ENCODE data around the gene AIMP2. TPM values are rescaled to one million over a fixed set of nuclear protein-coding genes. Genes with fewer than 3 reads are reported as not detected.
A peak's percentile ranks its signal among the peaks of the same experiment; 100 is the strongest.
"Not testable (repeated sequence)": the region's sequence is repeated elsewhere in the genome, so short reads cannot be mapped to it uniquely, and the experiment has no call there.

The AIMP2 gene
- total and polyA plus RNA-seq, 8 donors = 6.6 to 15.7 (median 11.1) TPM

DNA sequence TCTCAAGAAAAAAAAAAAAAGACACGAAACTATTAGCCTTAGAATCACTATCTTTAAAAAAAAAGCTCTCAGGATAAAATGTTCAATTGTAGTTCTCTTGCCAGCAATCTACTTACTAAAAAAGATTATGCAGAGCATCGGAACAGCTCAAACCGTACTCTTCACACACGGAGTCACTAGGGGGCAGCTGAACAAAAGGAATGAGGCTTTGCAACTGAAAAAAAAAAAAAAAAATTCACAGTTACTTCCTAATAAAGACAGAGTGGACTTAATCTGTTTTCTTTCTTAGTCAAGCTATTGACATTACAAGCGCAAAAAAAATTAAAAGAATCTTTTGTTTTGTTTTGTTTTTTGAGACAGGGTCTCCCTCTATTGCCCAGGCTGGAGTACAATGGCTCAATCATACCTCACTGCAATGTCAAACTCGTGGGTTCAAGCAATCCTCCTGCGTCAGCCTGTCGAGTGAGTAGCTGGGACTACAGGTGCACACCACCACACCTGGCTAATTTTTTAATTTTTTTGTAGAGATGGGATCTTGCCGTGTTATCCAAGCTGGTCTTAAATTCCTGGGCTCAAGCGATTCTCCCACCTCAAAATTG lies 11.8 kb upstream of the AIMP2 start:
- DNase-seq = peak in 4 of 6 donors; percentile 29 to 62 (median 44)

DNA sequence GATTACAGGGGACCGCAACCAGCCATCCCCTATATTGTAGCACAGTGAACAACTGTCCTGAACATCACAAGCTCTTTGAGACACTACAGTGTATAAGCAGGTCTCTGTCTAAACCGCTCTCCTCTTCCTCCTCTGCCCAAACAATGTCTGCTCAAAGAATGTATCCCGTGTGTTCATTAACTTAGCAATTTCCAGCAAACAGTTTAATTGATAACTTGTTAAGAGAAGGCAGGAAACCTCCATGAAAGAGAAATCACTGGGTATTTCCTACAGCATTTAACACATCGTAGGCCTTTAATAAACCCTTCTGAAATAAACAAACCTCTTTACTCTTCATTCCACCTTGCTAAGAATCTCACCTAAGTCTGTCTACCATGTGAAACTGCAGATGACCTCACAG lies 1.7 kb upstream of the AIMP2 start:
- ATAC-seq (no peak), DNase-seq (no peak), FAIRE-seq (no peak)
- no peak overlapping the region for H3K27ac ChIP-seq
- peaks cover 0 to 13% (median 5%) of the 10 kb centered on the region in 3 donors for H3K4me1 ChIP-seq
- no peak overlapping the region for H3K4me3 ChIP-seq
- H3K9me3 ChIP-seq = no peaks in the 10 kb centered on the region
- intact Hi-C loops (cut with DNase I) = no loop called here
- 68 to 70% methylated on average over 4 of the region's 4 CpGs for WGBS, 2 donors
- no peaks in the 10 kb centered on the region for H3K36me3 ChIP-seq
- H3K27me3 ChIP-seq = no peaks in the 10 kb centered on the region
- TF ChIP-seq, protein P1, sequence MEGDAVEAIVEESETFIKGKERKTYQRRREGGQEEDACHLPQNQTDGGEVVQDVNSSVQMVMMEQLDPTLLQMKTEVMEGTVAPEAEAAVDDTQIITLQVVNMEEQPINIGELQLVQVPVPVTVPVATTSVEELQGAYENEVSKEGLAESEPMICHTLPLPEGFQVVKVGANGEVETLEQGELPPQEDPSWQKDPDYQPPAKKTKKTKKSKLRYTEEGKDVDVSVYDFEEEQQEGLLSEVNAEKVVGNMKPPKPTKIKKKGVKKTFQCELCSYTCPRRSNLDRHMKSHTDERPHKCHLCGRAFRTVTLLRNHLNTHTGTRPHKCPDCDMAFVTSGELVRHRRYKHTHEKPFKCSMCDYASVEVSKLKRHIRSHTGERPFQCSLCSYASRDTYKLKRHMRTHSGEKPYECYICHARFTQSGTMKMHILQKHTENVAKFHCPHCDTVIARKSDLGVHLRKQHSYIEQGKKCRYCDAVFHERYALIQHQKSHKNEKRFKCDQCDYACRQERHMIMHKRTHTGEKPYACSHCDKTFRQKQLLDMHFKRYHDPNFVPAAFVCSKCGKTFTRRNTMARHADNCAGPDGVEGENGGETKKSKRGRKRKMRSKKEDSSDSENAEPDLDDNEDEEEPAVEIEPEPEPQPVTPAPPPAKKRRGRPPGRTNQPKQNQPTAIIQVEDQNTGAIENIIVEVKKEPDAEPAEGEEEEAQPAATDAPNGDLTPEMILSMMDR (IDR thresholded peaks at IDR 0.05) = no peak

More for the DNA sequence above, 11.8 kb upstream of the AIMP2 start:
- FAIRE-seq = peak; percentile 41
- 48 to 53% methylated on average over 10 of the region's 10 CpGs for WGBS, 2 donors
- no peaks in the 10 kb centered on the region for H3K27me3 ChIP-seq
- no peak overlapping the region for H3K27ac ChIP-seq
- ATAC-seq = peak; percentile 80 to 90 (median 86)
- TF ChIP-seq, protein P1 (IDR thresholded peaks at IDR 0.05) = peak in 2 of 4 donors; percentile 39 to 43
- peaks cover 0 to 21% (median 3%) of the 10 kb centered on the region in 3 donors for H3K36me3 ChIP-seq
- H3K4me1 ChIP-seq = peaks cover 0 to 11% (median 0%) of the 10 kb centered on the region in 3 donors
- intact Hi-C loops (cut with DNase I) = loop anchor here in 1 of 3 donors (10.0 kb wide), 1 partner anchor 337 kb away; no protein-coding TSS in a partner anchor
- no peak overlapping the region for H3K4me3 ChIP-seq
- no peaks in the 10 kb centered on the region for H3K9me3 ChIP-seq

DNA sequence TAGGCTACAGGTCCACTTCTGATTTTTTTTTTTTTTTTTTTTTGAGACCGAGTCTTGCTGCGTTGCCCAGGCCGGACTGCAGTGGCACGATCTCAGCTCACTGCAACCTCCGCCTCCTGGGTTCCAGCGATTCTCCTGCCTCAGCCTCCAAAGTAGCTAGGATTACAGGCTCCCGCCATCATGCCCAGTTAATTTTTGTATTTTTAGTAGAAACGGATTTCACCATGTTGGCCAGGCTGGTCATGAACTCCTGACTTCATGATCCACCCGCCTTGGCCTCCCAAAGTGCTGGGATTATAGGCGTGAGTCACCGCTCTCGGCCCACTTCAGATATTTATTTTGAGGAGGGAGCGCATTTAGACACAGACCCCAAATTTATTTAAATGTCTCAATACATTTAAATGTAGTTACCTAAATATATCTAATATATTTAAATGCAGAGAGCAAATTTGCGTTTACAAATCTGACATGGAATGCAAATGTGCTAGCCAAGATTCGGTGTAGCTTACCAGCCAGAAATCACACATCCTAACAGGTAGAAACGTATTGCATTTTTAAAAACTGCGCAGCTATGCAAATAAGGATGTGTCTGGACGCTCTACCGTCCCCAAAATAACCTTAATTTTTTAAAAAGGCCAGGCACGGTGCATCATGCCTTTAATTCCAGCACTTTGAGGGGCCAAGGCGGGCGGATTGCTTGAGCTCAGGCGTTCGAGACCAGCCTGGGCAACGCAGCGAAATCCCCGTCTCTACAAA lies 1.1 kb upstream of the AIMP2 start:
- H3K4me3 ChIP-seq = peak overlapping the region; percentile 61 to 70 (median 64)
- FAIRE-seq; ATAC-seq; intact Hi-C loops (cut with DNase I); H3K9me3 ChIP-seq; H3K27me3 ChIP-seq; H3K36me3 ChIP-seq; DNase-seq: not testable (repeated sequence)
- H3K27ac ChIP-seq = peak overlapping the region in 2 of 4 donors; percentile 85 to 91
- WGBS, 2 donors = 46 to 53% methylated on average over 27 of the region's 27 CpGs
- peaks cover 0 to 18% (median 6%) of the 10 kb centered on the region in 3 donors for H3K4me1 ChIP-seq

DNA sequence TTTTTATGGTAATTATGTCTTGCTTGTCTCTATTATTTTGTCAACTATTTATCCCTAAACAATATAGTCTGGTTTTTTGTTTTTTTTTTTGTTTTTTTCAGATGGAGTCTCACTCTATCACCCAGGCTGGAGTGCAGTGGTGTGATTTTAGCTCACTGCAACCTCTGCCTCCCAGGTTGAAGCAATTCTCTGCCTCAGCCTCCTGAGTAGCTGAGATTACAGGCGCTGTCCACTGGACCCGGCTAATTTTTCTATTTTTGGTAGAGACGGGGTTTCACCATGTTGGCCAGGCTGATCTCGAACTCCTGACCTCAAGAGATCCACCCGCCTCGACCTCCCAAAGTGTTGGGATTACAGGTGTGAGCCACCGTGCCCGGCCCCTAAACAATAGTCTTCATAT lies 1.3 kb downstream of the AIMP2 start:
- H3K27ac ChIP-seq = peak overlapping the region in 1 of 4 donors; percentile 91
- H3K4me3 ChIP-seq; H3K27me3 ChIP-seq; H3K36me3 ChIP-seq; ATAC-seq; DNase-seq; intact Hi-C loops (cut with DNase I); H3K9me3 ChIP-seq; FAIRE-seq: not testable (repeated sequence)
- 82 to 95% methylated on average over 8 of the region's 8 CpGs for WGBS, 2 donors
- peaks cover 0 to 18% (median 6%) of the 10 kb centered on the region in 3 donors for H3K4me1 ChIP-seq

DNA sequence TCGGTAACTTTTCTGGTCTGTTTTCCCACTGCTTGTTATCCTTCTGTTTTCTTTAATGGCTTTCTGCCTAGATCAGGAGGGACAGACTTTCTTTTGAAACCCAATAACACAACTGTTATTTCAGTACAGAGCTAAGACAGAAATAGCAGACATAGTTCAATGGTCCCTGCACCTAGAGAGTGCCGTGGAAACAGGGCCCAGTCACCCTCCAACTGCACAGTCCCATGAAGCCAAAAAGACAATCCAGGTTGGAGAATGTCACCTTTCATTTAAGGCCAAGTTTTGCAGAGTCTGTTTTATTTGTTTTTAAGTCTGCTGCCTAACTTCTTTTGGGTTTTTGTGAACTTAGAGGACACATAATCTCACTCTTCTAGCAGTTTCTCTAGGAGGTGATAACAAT lies 2.5 kb downstream of the AIMP2 start:
- H3K27ac ChIP-seq = peak overlapping the region in 1 of 4 donors; percentile 67
- no peaks in the 10 kb centered on the region for H3K9me3 ChIP-seq
- FAIRE-seq (no peak), ATAC-seq (no peak), DNase-seq (no peak)
- H3K36me3 ChIP-seq = no peaks in the 10 kb centered on the region
- intact Hi-C loops (cut with DNase I) = no loop called here
- H3K27me3 ChIP-seq = no peaks in the 10 kb centered on the region
- no peak overlapping the region for H3K4me3 ChIP-seq
- peaks cover 0 to 18% (median 6%) of the 10 kb centered on the region in 3 donors for H3K4me1 ChIP-seq
- WGBS, 2 donors = 74 to 75% methylated on average over 2 of the region's 2 CpGs
- TF ChIP-seq, protein P1 (IDR thresholded peaks at IDR 0.05) = no peak
